Measurements from ENCODE around the gene ANKRD49. TPM values are rescaled to one million over a fixed set of nuclear protein-coding genes. Genes with fewer than 3 reads are reported as not detected.

Gene ANKRD49
- total and polyA plus RNA-seq, 10 donors, result 18.8 to 46.5 (median 28.8) TPM

- H3K4me1 ChIP-seq, result no peaks in the 10 kb centered on the region
- H3K4me3 ChIP-seq, result no peak overlapping the region
- H3K27me3 ChIP-seq (replicated peaks in 1 of 7), result no peaks in the 10 kb centered on the region
- intact Hi-C loops (cut with DNase I; ENCODE audit: low total_unique reads), result no loop called here
- no peak for DNase-seq
- no peak overlapping the region for H3K27ac ChIP-seq
- TF ChIP-seq POLR2A (IDR thresholded peaks at IDR 0.05), result no peak
- no peak for TF ChIP-seq POLR2AphosphoS5 (IDR thresholded peaks at IDR 0.05)
- TF ChIP-seq CTCF (IDR thresholded peaks at IDR 0.05 in 8 of 11, conservative IDR thresholded peaks at IDR 0.05 in 3 of 11), result no peak
- peaks cover 0 to 6% (median 0%) of the 10 kb centered on the region in 8 donors for H3K9me3 ChIP-seq
- H3K36me3 ChIP-seq, result peaks cover 3 to 86% (median 34%) of the 10 kb centered on the region in 6 donors
- WGBS, 5 donors, result 88 to 98% (median 94%) methylated on average over 1 of the region's 1 CpG
These were observed 44.8 kb upstream of the ANKRD49 start for GRCh38 chr11:94449029-94449428.

GRCh38 chr11:94449437-94449836 lies 44.3 kb upstream of the ANKRD49 start:
- TF ChIP-seq CTCF (IDR thresholded peaks at IDR 0.05 in 8 of 11, conservative IDR thresholded peaks at IDR 0.05 in 3 of 11), result no peak
- TF ChIP-seq POLR2A (IDR thresholded peaks at IDR 0.05), result no peak
- TF ChIP-seq POLR2AphosphoS5 (IDR thresholded peaks at IDR 0.05), result no peak
- no peaks in the 10 kb centered on the region for H3K27me3 ChIP-seq (replicated peaks in 1 of 7)
- peaks cover 3 to 86% (median 30%) of the 10 kb centered on the region in 6 donors for H3K36me3 ChIP-seq
- WGBS, 5 donors, result 96 to 99% (median 97%) methylated on average over 2 of the region's 2 CpGs
- H3K9me3 ChIP-seq, result peaks cover 0 to 6% (median 0%) of the 10 kb centered on the region in 8 donors
- intact Hi-C loops (cut with DNase I; ENCODE audit: low total_unique reads), result no loop called here
- H3K27ac ChIP-seq, result no peak overlapping the region
- no peak for DNase-seq
- H3K4me3 ChIP-seq, result no peak overlapping the region
- no peaks in the 10 kb centered on the region for H3K4me1 ChIP-seq

GRCh38 chr11:94450048-94450447 lies 43.7 kb upstream of the ANKRD49 start:
- no peak for DNase-seq
- no peak overlapping the region for H3K27ac ChIP-seq
- WGBS, 5 donors, result 77 to 92% (median 83%) methylated on average over 3 of the region's 3 CpGs
- intact Hi-C loops (cut with DNase I; ENCODE audit: low total_unique reads), result no loop called here
- peaks cover under 1 to 86% (median 25%) of the 10 kb centered on the region in 6 donors for H3K36me3 ChIP-seq
- no peak for TF ChIP-seq CTCF (IDR thresholded peaks at IDR 0.05 in 8 of 11, conservative IDR thresholded peaks at IDR 0.05 in 3 of 11)
- no peak overlapping the region for H3K4me3 ChIP-seq
- H3K9me3 ChIP-seq, result peaks cover 0 to 6% (median 0%) of the 10 kb centered on the region in 8 donors
- no peaks in the 10 kb centered on the region for H3K4me1 ChIP-seq
- no peaks in the 10 kb centered on the region for H3K27me3 ChIP-seq (replicated peaks in 1 of 7)

- DNase-seq, result no peak
- Histone ChIP-seq H3K4me3 (no peak overlapping the region), H3K9me3 (peaks cover 0 to 6% (median 0%) of the 10 kb centered on the region in 8 donors), H3K36me3 (peaks cover 0 to 86% (median 18%) of the 10 kb centered on the region in 6 donors), H3K4me1 (no peaks in the 10 kb centered on the region), H3K27me3 (replicated peaks in 1 of 7) (no peaks in the 10 kb centered on the region), H3K27ac (no peak overlapping the region)
- TF ChIP-seq POLR2AphosphoS5 (IDR thresholded peaks at IDR 0.05) (no peak), CTCF (IDR thresholded peaks at IDR 0.05 in 8 of 11, conservative IDR thresholded peaks at IDR 0.05 in 3 of 11) (no peak), POLR2A (IDR thresholded peaks at IDR 0.05) (no peak)
- WGBS, 5 donors, result 92 to 97% (median 93%) methylated on average over 2 of the region's 2 CpGs
- intact Hi-C loops (cut with DNase I; ENCODE audit: low total_unique reads), result no loop called here
These were observed 40.8 kb upstream of the ANKRD49 start for GRCh38 chr11:94452988-94453387.
